ENCODE data around the gene LIME1. TPM values are rescaled to one million over a fixed set of nuclear protein-coding genes. Genes with fewer than 3 reads are reported as not detected.

The LIME1 gene
- polyA plus RNA-seq, 2 of the 4 experiments (the other 2 are of a cell fraction), result 2.5 to 6.5 TPM

- TF ChIP-seq RNF2 (IDR thresholded peaks at IDR 0.05; ENCODE audit: borderline replicate concordance, low read depth) (no peak), FOSB (CRISPR knock-in tag; IDR thresholded peaks at IDR 0.05) (no peak), ZFP36 (IDR thresholded peaks at IDR 0.05; ENCODE audit: borderline replicate concordance, partially characterized antibody) (no peak), ZNF302 (CRISPR knock-in tag; IDR thresholded peaks at IDR 0.05) (no peak), JUN (IDR thresholded peaks at IDR 0.05) (no peak), JUNB (IDR thresholded peaks at IDR 0.05) (no peak), MAZ (IDR thresholded peaks at IDR 0.05; ENCODE audit: borderline replicate concordance, low read depth, low read length) (no peak), USF2 (IDR thresholded peaks at IDR 0.05) (no peak), CBX8 (IDR thresholded peaks at IDR 0.05) (no peak), HMGXB4 (CRISPR knock-in tag; IDR thresholded peaks at IDR 0.05; ENCODE audit: borderline replicate concordance) (no peak), NPAS2 (CRISPR knock-in tag; IDR thresholded peaks at IDR 0.05; ENCODE audit: borderline replicate concordance) (no peak), MYC (IDR thresholded peaks at IDR 0.05; ENCODE audit: borderline replicate concordance, low read length) (no peak)
- no peak for DNase-seq (ENCODE audit: low read depth in 1 of 2, low spot score in 1 of 2)
- POLR2A ChIA-PET, result no interaction called here
- CTCF ChIA-PET, result interaction anchor here (0.6 to 2.7 kb wide), 10 partner anchors 10 to 371 kb away, joined by 3 to 13 read pairs (median 6); partner anchors contain the start of gene PTK6
- Histone ChIP-seq H3K4me1 (no peaks in the 10 kb centered on the region), H3K27ac (no peak overlapping the region), H3K4me2 (no peak overlapping the region), H3K4me3 (no peak overlapping the region), H3K9me3 (no peaks in the 10 kb centered on the region)
- no peak for FAIRE-seq
- ATAC-seq, result no peak
- 81% methylated on average over 16 of the region's 16 CpGs for WGBS (ENCODE audit: missing lambda C conversion rate)
Measured at GRCh38 chr20:63787749-63788148, 51.3 kb downstream of the LIME1 start.

Small RNAs within 50 kb of the gene (small RNA-seq; reads per million reads assigned to genes)
- gene LIME1 (0 to 0.19 (median 0) reads per million in 6 experiments), gene TNFRSF6B (0 reads per million in 6 experiments)

Other genes with a start within 250 kb of the LIME1 start
- 16.3 and 17.4 TPM in 2 replicates for gene EEF1A2, start 237.6 kb upstream of the LIME1 start, polyA plus RNA-seq (2011; rRNA removed)
- 128 to 141 TPM (median 129 TPM) in 3 replicates for gene EEF1A2, start 237.6 kb upstream of the LIME1 start, polyA plus RNA-seq (2017; fragmentation: RNase III; extraction: RNeasy Plus Mini Kit Qiagen cat#74134 plus additional on column Dnase treatment)
- 4.6 and 7.7 TPM in 2 replicates for gene PPDPF, start 215.9 kb upstream of the LIME1 start, polyA plus RNA-seq (2011; rRNA removed)
- 217 to 227 TPM (median 224 TPM) in 3 replicates for gene PPDPF, start 215.9 kb upstream of the LIME1 start, polyA plus RNA-seq (2017; fragmentation: RNase III; extraction: RNeasy Plus Mini Kit Qiagen cat#74134 plus additional on column Dnase treatment)
- 1.1 and 1.2 TPM in 2 replicates for gene PTK6, start 199.3 kb upstream of the LIME1 start, polyA plus RNA-seq (2011; rRNA removed)
- 1.6 to 2.2 TPM (median 2.0 TPM) in 3 replicates for gene PTK6, start 199.3 kb upstream of the LIME1 start, polyA plus RNA-seq (2017; fragmentation: RNase III; extraction: RNeasy Plus Mini Kit Qiagen cat#74134 plus additional on column Dnase treatment)
- not detected in 2 replicates for gene SRMS, start 188.9 kb upstream of the LIME1 start, polyA plus RNA-seq (2011; rRNA removed)
- gene SRMS, start 188.9 kb upstream of the LIME1 start, polyA plus RNA-seq (2017; fragmentation: RNase III; extraction: RNeasy Plus Mini Kit Qiagen cat#74134 plus additional on column Dnase treatment), result not detected in 3 replicates
- 0.09 and 0.18 TPM in 2 replicates for gene FNDC11, start 182.5 kb upstream of the LIME1 start, polyA plus RNA-seq (2011; rRNA removed)
- gene FNDC11, start 182.5 kb upstream of the LIME1 start, polyA plus RNA-seq (2017; fragmentation: RNase III; extraction: RNeasy Plus Mini Kit Qiagen cat#74134 plus additional on column Dnase treatment), result 0.10 to 0.16 TPM (median 0.14 TPM) in 3 replicates
- gene HELZ2, start 162.4 kb upstream of the LIME1 start, polyA plus RNA-seq (2011; rRNA removed), result 3.2 and 4.9 TPM in 2 replicates
- 4.5 to 5.0 TPM (median 4.8 TPM) in 3 replicates for gene HELZ2, start 162.4 kb upstream of the LIME1 start, polyA plus RNA-seq (2017; fragmentation: RNase III; extraction: RNeasy Plus Mini Kit Qiagen cat#74134 plus additional on column Dnase treatment)
- 6.6 and 6.8 TPM in 2 replicates for gene GMEB2, start 109.6 kb upstream of the LIME1 start, polyA plus RNA-seq (2011; rRNA removed)
- gene GMEB2, start 109.6 kb upstream of the LIME1 start, polyA plus RNA-seq (2017; fragmentation: RNase III; extraction: RNeasy Plus Mini Kit Qiagen cat#74134 plus additional on column Dnase treatment), result 6.4 to 7.0 TPM (median 6.5 TPM) in 3 replicates
- 2.5 and 2.8 TPM in 2 replicates for gene STMN3, start 83.2 kb upstream of the LIME1 start, polyA plus RNA-seq (2011; rRNA removed)
- 3.2 to 5.0 TPM (median 3.8 TPM) in 3 replicates for gene STMN3, start 83.2 kb upstream of the LIME1 start, polyA plus RNA-seq (2017; fragmentation: RNase III; extraction: RNeasy Plus Mini Kit Qiagen cat#74134 plus additional on column Dnase treatment)
- gene RTEL1, start 78.4 kb upstream of the LIME1 start, polyA plus RNA-seq (2011; rRNA removed), result 12.6 and 13.5 TPM in 2 replicates
- 10.7 to 11.6 TPM (median 11.3 TPM) in 3 replicates for gene RTEL1, start 78.4 kb upstream of the LIME1 start, polyA plus RNA-seq (2017; fragmentation: RNase III; extraction: RNeasy Plus Mini Kit Qiagen cat#74134 plus additional on column Dnase treatment)
- gene TNFRSF6B, start 40.0 kb upstream of the LIME1 start, polyA plus RNA-seq (2011; rRNA removed), result 0.20 and 0.22 TPM in 2 replicates
- 0.63 to 0.69 TPM (median 0.66 TPM) in 3 replicates for gene TNFRSF6B, start 40.0 kb upstream of the LIME1 start, polyA plus RNA-seq (2017; fragmentation: RNase III; extraction: RNeasy Plus Mini Kit Qiagen cat#74134 plus additional on column Dnase treatment)
- 14.1 and 25.1 TPM in 2 replicates for gene ARFRP1, start 28.7 kb upstream of the LIME1 start, polyA plus RNA-seq (2011; rRNA removed)
- gene ARFRP1, start 28.7 kb upstream of the LIME1 start, polyA plus RNA-seq (2017; fragmentation: RNase III; extraction: RNeasy Plus Mini Kit Qiagen cat#74134 plus additional on column Dnase treatment), result 29.7 to 33.2 TPM (median 31.1 TPM) in 3 replicates
- 9.2 and 9.5 TPM in 2 replicates for gene ZGPAT, start 28.6 kb upstream of the LIME1 start, polyA plus RNA-seq (2011; rRNA removed)
- 22.6 to 25.6 TPM (median 23.9 TPM) in 3 replicates for gene ZGPAT, start 28.6 kb upstream of the LIME1 start, polyA plus RNA-seq (2017; fragmentation: RNase III; extraction: RNeasy Plus Mini Kit Qiagen cat#74134 plus additional on column Dnase treatment)
- 22.5 and 28.1 TPM in 2 replicates for gene SLC2A4RG, start 3.1 kb downstream of the LIME1 start, polyA plus RNA-seq (2011; rRNA removed)
- gene SLC2A4RG, start 3.1 kb downstream of the LIME1 start, polyA plus RNA-seq (2017; fragmentation: RNase III; extraction: RNeasy Plus Mini Kit Qiagen cat#74134 plus additional on column Dnase treatment), result 59.6 to 64.7 TPM (median 64.6 TPM) in 3 replicates
- 0.17 and 0.26 TPM in 2 replicates for gene ZBTB46, start 94.6 kb downstream of the LIME1 start, polyA plus RNA-seq (2011; rRNA removed)
- 0.32 to 0.43 TPM (median 0.42 TPM) in 3 replicates for gene ZBTB46, start 94.6 kb downstream of the LIME1 start, polyA plus RNA-seq (2017; fragmentation: RNase III; extraction: RNeasy Plus Mini Kit Qiagen cat#74134 plus additional on column Dnase treatment)
- gene ABHD16B, start 124.8 kb downstream of the LIME1 start, polyA plus RNA-seq (2011; rRNA removed), result not detected in 2 replicates
- gene ABHD16B, start 124.8 kb downstream of the LIME1 start, polyA plus RNA-seq (2017; fragmentation: RNase III; extraction: RNeasy Plus Mini Kit Qiagen cat#74134 plus additional on column Dnase treatment), result not detected in 3 replicates
- gene TPD52L2, start 128.6 kb downstream of the LIME1 start, polyA plus RNA-seq (2011; rRNA removed), result 86.3 and 93.9 TPM in 2 replicates
- gene TPD52L2, start 128.6 kb downstream of the LIME1 start, polyA plus RNA-seq (2017; fragmentation: RNase III; extraction: RNeasy Plus Mini Kit Qiagen cat#74134 plus additional on column Dnase treatment), result 94.1 to 102 TPM (median 99.0 TPM) in 3 replicates
- gene DNAJC5, start 158.5 kb downstream of the LIME1 start, polyA plus RNA-seq (2011; rRNA removed), result 20.3 and 20.4 TPM in 2 replicates
- 21.7 to 23.2 TPM (median 23.2 TPM) in 3 replicates for gene DNAJC5, start 158.5 kb downstream of the LIME1 start, polyA plus RNA-seq (2017; fragmentation: RNase III; extraction: RNeasy Plus Mini Kit Qiagen cat#74134 plus additional on column Dnase treatment)
- 19.1 and 21.6 TPM in 2 replicates for gene UCKL1, start 219.8 kb downstream of the LIME1 start, polyA plus RNA-seq (2011; rRNA removed)
- gene UCKL1, start 219.8 kb downstream of the LIME1 start, polyA plus RNA-seq (2017; fragmentation: RNase III; extraction: RNeasy Plus Mini Kit Qiagen cat#74134 plus additional on column Dnase treatment), result 30.4 to 32.5 TPM (median 31.8 TPM) in 3 replicates
- gene ZNF512B, start 233.3 kb downstream of the LIME1 start, polyA plus RNA-seq (2011; rRNA removed), result 2.1 and 3.2 TPM in 2 replicates
- 14.4 to 17.6 TPM (median 16.8 TPM) in 3 replicates for gene ZNF512B, start 233.3 kb downstream of the LIME1 start, polyA plus RNA-seq (2017; fragmentation: RNase III; extraction: RNeasy Plus Mini Kit Qiagen cat#74134 plus additional on column Dnase treatment)
- not detected in 2 replicates for gene SAMD10, start 243.0 kb downstream of the LIME1 start, polyA plus RNA-seq (2011; rRNA removed)
- not detected in 3 replicates for gene SAMD10, start 243.0 kb downstream of the LIME1 start, polyA plus RNA-seq (2017; fragmentation: RNase III; extraction: RNeasy Plus Mini Kit Qiagen cat#74134 plus additional on column Dnase treatment)
- gene PRPF6, start 244.5 kb downstream of the LIME1 start, polyA plus RNA-seq (2011; rRNA removed), result 42.8 and 47.5 TPM in 2 replicates
- 47.2 to 48.9 TPM (median 48.7 TPM) in 3 replicates for gene PRPF6, start 244.5 kb downstream of the LIME1 start, polyA plus RNA-seq (2017; fragmentation: RNase III; extraction: RNeasy Plus Mini Kit Qiagen cat#74134 plus additional on column Dnase treatment)